ENCODE results near the gene GNAS-AS1.
A peak's percentile ranks its signal among the peaks of the same experiment; 100 is the strongest.
"Not testable (repeated sequence)": the region's sequence is repeated elsewhere in the genome, so short reads cannot be mapped to it uniquely, and the experiment has no call there.

GNAS-AS1 gene

GRCh38 chr20:58833921-58834320 lies 16.8 kb downstream of the GNAS-AS1 start:
- no peak for DNase-seq

- DNase-seq: no peak
These were observed 18.2 kb downstream of the GNAS-AS1 start for GRCh38 chr20:58832457-58832856.

DNA sequence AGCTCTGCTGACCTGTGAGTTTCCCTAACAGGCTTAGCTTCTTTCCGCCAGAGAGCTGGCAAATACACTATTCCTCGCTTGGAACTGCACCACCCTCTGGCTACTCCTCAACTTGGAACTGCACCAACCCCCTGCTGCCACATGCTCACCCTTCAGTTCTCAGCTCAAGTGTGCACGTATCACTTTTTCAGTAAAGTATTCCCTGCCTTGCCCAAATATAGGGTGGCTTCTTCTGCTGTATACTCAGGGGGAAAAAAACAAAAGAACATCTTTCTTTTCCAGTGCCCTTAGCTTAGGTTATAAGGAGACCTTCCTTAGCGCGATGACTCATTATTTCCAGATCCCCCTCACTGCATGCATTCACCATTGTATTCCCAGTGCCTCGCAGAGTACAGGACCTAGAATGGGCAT lies 21.2 kb downstream of the GNAS-AS1 start:
- DNase-seq: no peak

DNA sequence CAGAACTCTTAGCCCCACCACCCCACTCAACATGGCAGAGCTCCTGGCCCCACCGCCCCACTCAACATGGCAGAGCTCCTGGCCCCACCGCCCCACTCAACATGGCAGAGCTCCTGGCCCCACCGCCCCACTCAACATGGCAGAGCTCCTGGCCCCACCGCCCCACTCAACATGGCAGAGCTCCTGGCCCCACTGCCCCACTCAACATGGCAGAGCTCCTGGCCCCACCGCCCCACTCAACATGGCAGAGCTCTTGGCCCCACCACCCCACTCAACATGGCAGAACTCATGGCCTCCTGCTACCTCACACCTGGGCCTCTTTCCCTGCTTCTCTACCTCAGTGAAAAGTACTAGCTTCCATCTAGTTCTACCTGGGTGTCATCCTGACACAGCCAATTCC lies 21.9 kb downstream of the GNAS-AS1 start:
- DNase-seq: not testable (repeated sequence)

DNA sequence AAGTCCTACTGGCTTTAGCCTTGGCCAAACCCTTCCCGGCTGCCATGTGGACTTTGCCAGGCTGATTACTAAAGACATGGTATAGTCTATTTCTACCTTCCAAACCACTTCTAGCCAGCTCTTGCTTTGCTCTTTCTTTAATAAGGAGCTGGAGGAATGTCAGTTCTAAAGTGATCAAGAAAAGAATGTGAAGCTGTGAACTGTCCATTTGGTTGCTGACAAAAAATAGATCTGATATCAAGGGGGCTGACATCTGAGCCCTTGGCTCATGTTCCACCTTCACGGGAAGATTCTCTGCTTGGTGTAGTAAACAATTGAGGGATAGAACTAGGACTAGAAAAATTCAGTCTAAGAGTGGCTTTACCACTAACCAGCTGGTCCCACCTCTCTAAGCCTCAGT lies 22.6 kb downstream of the GNAS-AS1 start:
- no peak for DNase-seq

- no peak for DNase-seq
These were observed 24.4 kb downstream of the GNAS-AS1 start for GRCh38 chr20:58826271-58826670.

GRCh38 chr20:58825450-58825849 lies 25.3 kb downstream of the GNAS-AS1 start:
- no peak for DNase-seq

DNA sequence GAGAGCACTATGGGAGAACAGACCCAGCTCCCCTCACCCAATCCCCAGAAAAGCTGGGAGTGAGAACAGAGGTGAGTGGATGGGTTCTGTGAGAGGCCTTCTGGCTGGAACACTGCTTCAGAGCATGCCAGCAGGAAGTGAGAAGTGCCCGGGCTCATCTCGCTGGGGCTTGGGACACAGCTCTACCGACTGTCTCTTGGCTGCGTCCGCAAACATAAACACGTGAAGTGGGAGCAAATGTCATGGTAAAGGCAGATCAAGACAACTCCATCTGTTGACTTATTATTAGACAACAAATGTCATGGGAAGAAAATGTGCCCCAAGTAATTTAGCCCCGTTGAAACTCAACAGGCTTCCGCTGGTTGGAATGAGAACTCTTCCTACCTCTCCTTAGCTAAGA lies 25.9 kb downstream of the GNAS-AS1 start:
- no peak for DNase-seq

GRCh38 chr20:58822748-58823730 lies 27.7 kb downstream of the GNAS-AS1 start:
- no peak for DNase-seq

DNA sequence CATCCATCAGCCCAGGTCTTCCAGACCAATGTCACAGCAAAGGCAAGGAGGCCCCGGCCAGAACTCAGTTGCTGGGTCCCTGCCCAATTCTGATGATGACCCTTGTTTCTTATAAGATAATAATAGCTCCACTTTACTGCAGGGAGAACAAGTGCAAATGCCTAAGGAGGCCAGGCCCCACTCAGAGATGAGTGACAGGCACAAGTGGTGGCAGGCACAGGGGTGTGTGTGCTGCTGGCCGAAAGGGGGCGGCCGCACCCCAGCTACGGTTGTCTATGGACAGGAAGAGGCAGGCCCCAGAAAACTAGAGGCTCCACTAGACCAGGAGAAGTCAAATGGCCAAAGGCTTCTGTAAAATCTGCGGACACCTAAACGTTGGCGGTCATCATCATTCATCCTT lies 28.6 kb downstream of the GNAS-AS1 start:
- no peak for DNase-seq

- not testable (repeated sequence) for DNase-seq
These were observed 30.2 kb downstream of the GNAS-AS1 start for GRCh38 chr20:58820515-58820914.

GRCh38 chr20:58819921-58820320 lies 30.8 kb downstream of the GNAS-AS1 start:
- DNase-seq: no peak

GRCh38 chr20:58818586-58819285 lies 32.0 kb downstream of the GNAS-AS1 start:
- peak; percentile 80 for DNase-seq

DNA sequence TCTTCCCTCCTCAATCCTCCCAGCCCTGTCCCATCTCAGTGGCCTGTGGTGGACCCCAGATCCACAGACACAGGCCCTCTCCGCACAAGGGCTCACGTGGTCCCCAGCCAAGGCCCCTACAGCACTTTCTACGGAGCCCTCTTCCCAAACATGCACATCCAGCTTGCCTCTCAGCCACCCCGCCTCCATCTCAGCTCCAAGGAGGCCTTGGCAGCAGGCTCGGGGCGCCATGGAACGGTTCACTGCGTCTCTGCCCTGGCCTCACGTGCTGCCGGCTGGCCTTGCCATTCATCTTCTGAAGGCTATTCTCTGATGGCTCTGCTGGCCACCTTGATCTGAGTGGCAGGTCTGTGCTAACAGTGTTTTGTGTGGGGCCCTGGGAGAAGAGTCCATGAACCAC lies 33.0 kb downstream of the GNAS-AS1 start:
- DNase-seq: no peak

- DNase-seq: no peak
These were observed 33.6 kb downstream of the GNAS-AS1 start for GRCh38 chr20:58816957-58817651.

DNA sequence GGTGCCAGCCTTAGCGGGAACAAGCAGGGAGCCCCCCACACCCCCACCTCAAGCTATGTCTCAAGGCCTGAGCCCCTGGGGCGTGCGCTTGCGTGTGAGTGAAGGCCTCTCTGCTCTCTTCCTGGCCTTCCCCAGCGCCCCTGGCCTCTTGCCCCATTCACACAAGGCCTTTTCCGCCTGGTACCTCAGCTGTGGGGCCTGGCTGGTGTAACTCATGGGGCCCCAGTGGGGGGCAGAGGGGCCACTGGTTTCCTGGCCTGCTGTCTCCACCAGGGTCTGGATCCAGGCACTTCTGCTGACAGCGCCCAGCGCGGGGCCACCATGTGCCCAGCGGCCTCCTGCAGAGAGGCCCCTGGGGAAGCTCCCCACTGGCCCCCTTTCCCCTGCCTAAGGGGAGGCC lies 34.7 kb downstream of the GNAS-AS1 start:
- DNase-seq: no peak

GRCh38 chr20:58815448-58815847 lies 35.3 kb downstream of the GNAS-AS1 start:
- DNase-seq: no peak

DNA sequence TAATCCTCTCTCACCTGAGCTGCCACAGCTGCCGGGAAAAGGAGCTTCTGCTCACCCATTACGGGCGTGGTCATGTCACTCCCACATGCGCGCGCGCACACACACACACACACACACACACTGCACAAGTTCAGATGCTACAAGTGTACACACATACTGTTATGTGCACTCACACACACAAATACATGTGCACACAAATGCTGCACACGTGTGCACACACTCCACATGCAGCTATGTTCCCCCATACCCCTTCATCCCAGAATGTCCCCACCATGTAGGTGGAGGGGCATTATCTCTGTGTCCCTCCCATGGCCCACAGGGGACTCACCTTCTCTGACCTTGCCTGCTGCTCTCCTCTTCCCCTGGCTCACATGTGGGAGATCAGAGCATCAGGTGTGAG lies 37.3 kb downstream of the GNAS-AS1 start:
- no peak for DNase-seq

- DNase-seq: no peak
These were observed 39.4 kb downstream of the GNAS-AS1 start for GRCh38 chr20:58811334-58811733.

DNA sequence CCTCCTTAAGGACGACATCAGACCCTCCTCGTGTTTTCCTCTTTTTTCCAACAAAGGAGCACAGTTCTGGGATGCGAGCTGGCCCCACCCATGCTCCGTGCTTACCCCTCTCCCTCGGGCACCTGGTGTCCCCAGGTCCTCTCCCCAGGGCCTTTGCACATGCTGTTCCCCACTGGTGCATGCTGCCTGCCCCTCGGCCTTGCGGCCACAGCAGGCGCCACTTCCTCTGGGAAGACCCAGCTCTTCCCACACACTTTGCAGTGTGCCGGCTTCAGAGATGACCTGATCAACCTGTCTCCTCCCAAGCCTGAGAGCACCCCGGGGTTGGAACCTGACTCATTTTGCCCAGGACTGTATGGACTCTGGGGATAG lies 39.8 kb downstream of the GNAS-AS1 start:
- no peak for DNase-seq

DNA sequence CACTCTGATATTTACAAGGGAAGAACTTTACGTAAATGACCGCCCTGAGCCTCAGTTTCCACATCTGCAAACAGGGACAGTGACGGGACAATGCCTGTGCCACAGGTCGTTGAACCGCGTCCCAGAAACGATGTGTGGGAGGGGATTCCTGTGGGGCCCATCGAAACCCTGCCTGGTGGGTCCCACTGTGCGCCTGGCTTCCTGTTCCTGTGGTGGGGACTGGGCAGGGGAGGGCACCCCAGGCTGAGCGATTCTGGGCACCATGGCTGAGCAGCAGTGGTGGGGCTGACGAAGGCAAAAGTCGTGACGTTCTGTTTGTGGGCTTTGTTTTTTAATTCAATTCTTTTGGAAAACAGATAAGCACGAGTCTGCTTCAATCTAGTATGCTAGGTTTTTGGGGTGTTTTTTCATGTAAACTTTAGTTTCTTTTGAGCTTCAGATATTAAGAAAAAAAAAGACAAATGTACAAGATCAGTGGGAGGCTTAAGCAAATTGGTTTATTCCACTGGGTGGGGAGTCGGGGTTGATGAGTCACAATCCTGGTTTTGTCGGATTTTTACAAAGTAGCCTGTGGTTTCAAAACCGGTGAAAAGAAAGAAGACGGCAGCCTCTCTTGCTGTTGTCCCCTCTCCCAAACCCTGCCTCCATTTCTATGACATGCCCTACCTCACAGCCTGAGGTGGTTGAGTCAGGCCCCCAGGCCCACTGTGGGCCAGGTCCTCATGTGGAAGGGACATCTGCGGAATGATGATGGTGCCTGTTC lies 40.4 kb downstream of the GNAS-AS1 start:
- peak; percentile 26 for DNase-seq

DNA sequence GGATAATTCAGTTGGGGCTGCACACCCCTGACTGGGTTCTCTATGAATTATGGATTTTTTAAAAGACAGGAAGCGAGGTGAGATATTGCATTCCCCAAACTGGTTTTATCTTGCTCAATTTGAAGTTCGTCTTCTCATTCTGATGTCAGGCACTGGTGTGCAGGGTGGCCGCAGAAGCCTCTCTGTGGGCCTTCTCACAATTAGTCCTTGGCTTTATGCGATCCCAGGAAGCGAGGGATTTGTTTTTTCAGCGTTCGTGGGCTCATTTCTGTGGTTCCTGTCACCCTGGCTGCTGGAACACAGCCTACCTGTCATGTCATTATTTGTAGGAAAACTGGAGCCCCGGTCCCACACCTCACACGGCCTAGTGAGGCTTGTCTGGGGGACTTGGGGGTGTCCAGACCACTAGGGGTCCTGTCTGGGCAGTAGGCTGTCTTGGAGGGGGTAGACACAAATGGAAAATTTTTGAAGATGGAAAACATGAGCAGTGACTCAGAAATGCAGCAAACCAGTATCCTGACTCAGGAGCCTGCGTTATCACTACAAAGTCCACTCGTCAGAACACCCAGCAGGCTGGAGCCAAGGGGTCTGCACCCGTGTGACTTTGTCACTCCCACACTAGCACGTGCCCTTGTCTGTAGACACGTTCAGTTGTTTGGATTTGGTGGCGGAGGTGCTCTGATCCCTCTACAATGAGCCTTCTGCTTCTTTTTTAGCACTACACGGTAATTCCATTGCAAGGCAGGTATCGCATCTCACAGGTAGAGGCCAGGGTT lies 42.2 kb downstream of the GNAS-AS1 start:
- no peak for DNase-seq

Measured in activated CD4-positive, alpha-beta T cell treated with anti-CD3 and anti-CD28 coated beads, Interleukin-2, Interleukin-6, amounts not matched to agents 100 ng/mL and 50 ng/mL, durations not matched to agents 16 hours and 8 hours (primary cell).